HG02642 (cell line): ENCODE data around the gene SPATA25.

Experiments
- ATAC-seq: cut with Tn5 transposase; IDR thresholded peaks from one replicate; pipeline ENCODE4 v1.9.1; 2021; ENCODE audit warnings: mild to moderate bottlenecking; ENCODE audit not compliant: unreplicated experiment, poor library complexity

The SPATA25 gene

DNA sequence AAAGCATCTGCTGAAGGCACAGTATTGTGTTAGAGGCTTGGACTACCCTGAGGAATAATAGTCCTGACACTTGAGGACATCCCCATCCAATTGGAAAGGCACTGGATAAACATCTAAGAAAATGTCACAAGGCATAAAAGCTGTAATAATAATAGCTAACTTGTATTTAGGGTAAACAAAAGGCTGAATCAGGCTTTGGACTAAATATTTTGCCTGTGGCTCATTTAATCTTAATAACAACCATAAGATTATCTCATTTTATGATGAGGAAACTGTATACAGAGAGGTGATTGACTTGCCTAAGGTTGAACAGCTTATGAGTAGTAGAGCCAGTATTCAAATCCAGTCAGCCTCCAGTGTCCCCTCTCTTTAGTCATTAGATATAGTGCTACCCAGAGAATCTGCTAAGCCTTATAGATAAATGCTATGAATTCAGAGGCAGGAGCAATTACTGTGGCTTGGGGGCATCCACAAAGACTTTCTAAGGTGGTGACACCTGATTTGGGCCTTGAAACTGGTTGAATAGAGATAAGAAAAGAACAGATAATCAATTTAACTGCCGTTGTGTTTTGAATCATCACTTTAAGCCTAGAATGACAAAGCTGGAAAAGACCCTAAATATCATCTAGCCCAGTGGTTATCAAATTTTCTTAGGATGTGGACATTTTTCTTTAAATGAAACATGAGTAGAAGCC is 13.9 kb downstream of the SPATA25 start:
- ATAC-seq: no peak

DNA sequence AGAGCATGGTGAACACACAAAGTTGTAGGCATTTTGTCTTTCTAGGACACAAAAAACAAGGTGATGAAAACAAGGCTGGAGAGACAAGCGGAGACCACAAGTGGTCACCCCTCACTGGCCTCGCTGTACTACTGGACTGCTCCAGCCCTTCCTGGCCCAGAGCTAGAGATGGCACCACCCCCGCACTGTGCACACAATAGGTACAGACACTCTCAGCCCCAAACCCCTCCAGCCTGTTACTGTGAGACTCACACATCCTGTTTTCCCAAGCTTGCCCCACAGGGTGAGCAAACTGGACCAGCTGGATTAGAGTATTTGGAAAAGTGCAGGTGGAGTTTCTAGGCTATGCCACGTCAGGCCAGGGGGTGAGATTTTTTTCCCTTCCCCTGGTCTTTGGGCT is 14.8 kb downstream of the SPATA25 start:
- ATAC-seq: no peak

- no peak for ATAC-seq
Measured at GRCh38 chr20:45867819-45868176, 19.6 kb downstream of the SPATA25 start.

DNA sequence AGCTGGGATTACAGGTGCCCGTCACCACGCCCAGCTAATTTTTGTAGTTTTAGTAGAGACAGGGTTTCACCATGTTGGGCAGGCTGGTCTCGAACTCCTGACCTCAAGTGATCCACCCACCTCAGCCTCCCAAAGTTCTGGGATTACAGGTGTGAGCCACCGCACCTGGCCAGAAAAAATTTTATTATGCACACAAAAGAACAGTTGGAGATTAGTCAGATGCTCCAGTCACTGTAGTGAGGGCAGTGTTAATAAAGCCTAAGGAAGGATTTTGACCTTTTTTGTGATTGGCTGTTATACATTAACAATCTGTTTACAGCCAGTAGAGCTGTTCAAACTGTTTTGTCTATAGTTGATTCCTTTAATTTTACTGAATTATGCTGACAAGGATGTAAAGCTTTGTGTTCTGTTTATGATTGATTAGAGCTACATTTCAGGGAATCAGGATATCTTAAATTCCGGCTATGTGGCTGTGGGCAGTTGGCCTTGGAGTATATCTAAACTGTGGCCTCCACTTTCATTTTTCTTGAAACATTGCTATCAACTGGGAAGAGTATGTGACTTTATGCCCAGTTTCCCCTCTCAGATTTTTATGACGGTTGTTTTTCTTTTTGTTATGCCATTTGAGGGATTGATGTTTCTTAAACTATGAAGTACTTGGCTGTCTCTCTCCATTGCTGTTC is 20.1 kb downstream of the SPATA25 start:
- ATAC-seq: no peak

DNA sequence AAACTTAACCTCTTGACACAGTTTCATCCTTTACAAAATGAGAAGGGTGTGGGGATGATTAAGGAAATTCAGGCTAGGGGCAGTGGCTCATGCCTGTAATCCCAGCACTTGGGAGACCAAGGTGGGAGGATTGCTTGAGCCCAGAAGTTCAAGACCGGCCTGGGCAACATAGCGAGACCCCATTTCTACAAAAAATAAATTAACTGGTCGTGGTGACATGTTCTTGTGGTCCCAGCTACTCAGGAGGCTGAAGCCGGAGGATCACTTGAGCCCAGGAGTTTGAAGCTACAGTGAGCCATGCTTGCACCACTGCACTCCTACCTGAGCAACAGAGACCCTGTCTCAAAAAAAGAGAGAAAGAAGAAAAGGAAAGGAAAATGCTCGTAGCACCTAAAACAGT is 21.0 kb downstream of the SPATA25 start:
- no peak for ATAC-seq

DNA sequence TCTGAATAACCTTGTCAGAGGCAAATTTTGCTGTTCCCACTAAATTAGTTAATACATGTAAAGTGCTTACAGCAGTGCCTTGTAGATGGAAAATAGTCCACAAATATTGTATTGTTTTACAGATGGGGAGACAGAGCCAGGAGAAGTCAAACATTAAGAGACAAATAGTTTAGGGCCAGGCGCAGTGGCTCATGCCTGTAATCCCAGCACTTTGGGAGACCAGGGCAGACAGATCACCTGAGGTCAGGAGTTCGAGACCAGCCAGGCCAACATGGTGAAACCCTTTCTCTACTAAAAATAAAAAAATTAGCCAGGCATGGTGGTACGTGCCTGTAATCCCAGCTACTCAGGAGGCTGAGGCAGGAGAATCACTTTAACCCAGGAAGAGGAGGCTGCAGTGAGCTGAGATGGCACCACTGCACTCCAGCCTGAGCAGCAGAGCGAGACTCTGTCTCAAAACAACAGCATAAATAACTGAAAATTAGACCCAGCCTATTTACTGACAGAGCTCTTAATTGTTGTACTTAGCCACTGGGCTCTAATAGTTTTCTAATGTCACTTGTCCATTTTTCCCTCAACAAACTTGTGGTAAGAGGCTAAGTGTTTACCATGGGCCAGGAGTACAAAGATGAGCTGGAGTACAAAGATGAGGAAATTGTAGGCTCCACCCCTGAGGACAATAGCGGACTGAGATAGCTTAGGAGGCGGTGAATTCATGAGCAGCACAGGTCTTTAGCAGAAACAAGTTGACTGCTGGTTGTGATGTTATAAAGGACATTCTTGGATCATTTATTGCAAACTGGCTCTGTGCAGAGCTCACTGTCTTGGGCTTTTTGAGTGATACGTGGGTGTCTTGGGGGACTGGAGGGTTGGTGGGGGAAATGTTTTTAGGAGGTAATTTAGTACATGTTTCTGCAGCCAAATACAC is 23.6 kb downstream of the SPATA25 start:
- no peak for ATAC-seq

DNA sequence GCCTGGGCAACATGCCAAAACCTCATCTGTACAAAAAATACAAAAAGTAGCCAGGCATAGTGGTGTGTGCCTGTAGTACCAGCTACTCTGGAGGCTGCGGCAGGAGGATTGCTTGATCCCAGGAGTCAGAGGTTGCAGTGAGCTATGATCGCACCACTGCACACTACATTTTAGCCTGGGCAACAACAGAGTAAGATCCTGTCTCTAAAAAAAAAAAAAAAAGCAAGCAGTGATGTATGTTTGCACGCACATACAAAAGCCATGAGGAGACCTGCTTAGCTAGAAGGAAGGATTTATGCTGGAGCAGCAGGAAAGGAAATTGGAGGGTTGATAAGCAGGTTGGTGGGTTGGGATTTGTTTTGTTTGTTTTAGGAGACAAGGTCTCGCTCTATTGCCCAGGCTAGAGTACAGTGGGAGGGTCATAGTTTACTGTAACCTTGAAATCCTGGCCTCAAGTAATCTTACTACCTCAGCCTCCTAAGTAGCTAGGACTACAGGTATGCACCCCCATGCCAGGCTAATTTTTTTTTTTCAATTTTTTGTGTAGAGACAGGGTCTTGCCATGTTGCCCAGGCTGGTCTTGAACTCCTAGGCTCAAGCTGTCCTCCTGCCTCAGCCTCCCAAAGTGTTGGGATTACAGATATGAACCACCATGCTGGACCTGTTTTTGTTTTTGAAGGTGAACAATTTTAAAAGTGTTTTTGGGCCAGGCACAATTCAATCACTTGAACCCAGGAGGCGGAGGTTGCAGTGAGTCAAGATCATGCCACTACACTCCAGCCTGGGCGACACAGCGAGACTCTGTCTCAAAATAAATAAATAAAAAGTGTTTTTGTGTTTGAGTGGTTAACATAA is 26.0 kb downstream of the SPATA25 start:
- no peak for ATAC-seq

- ATAC-seq: no peak
Measured at GRCh38 chr20:45860560-45861220, 26.7 kb downstream of the SPATA25 start.

- ATAC-seq: no peak
Measured at GRCh38 chr20:45859916-45860315, 27.5 kb downstream of the SPATA25 start.

DNA sequence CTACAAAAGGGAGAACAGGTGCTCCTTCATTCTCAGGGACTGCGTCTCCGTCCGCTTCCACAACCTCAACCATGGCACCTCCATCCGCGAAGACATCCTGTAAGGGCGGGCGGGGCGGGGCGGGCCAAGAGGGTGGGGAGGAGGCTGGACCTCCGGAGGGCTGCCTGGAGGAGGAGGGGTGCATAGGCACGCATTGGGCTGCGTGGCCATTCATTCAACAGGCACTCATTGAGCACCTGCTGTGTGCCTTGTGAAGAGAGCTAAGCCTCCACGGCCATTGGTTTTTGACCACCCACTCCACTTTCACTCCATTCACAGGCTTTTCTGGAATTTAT is 29.6 kb downstream of the SPATA25 start:
- ATAC-seq: peak; percentile 12

DNA sequence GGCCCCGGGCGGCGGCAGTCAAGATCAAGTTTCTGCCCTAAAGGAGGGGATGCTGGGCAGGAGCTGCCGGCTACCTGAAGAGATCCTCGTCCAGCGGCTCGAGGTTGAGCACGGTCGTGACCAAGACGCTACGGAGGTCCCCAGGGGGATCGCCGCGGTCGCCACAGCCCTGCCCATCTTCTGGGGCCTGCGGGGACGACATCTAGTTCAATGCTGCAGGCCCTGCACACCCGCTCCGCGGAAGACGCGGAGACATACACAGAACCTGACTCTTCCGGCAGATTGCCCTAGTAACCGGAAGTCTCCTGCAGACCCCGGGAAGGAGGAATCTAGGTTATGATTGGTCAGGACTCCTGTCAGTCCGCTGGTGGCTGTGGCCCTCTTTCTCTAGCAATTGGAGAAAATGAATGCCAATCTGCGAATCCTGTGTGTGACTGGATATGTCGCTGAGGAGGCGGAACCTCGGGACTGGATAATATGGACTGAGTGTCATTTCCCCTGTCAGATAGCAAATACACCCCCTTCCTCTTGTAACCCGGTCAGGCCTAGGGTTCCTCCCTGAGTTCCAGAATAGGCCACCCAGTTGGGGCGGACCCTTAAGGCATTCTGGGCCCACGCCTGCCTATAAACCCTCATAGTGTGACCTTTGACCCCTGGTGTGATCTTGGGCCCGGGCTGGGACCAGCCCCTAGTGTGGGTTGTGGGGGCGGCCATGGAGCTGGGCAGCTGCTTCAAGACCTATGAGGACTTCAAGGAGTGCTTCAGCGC is 30.1 kb downstream of the SPATA25 start, which contains the start of the genes ACOT8 and ZSWIM3:
ACOT8 (minus strand) TSS at position 279 of the 768 bp plus-strand sequence; CDS start at position 202, 77 bp downstream.
ZSWIM3 (plus strand) TSS at position 501 of the 768 bp plus-strand sequence; CDS start at position 713, 212 bp downstream.
- peak; percentile 97 for ATAC-seq

DNA sequence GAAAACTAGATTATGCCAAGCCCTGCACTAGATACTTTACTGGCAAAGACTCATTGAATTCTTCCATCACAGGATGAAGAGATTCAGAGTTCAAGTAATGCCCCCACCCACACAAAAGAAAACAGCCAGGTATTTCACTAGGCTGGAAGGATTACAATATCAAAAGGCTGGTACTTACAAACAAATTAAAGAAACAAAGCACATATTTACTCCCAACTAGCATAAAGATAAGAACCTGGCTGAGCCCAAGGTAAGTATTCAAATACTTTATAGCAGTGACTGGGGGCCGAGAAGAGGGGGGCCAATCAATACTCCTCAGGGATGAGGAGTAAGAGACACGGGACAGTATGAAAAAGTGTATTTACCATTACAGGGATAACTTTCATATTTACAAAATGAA is 33.9 kb downstream of the SPATA25 start:
- ATAC-seq: no peak

GRCh38 chr20:45852326-45852725 is 35.1 kb downstream of the SPATA25 start:
- ATAC-seq: no peak

DNA sequence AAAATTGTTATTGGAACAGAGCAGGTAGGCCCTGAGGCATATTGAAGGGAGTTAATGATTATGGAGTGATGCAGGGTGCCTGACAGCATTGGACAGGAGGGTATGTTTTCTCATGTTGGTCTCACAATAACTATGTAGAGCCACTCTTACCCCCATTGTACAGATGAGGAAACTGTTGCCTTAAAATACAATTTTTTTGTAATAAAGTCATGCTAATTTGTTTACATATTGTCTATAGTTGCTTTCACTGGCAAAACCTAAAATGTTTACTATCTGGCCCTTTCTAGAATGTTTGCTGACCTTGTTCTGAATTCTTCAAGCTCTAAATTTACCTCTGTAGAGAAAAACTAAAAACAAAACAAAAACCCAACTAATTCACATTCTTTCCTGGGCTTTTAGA is 35.9 kb downstream of the SPATA25 start:
- ATAC-seq: no peak

- ATAC-seq: no peak
Measured at GRCh38 chr20:45850926-45851325, 36.5 kb downstream of the SPATA25 start.

DNA sequence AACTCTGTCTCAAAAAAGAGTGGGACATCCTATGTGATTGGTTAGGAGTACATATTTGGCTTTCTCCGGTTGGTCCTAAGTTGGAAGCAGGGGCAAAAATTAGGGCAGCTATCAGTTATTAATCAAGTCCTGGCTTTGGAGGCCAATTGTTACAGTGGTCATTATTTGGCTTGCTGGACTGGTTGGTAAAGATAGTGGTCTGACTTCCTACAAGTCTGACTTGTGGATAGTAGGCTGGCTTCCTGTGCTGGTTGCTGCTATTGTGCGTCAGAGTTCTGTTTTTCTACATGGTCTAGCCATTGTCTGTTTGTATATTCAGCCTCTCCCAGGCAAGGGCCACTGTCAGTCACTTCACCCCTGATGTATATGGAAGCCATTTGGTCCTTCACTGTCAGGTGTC is 37.2 kb downstream of the SPATA25 start:
- ATAC-seq: no peak

DNA sequence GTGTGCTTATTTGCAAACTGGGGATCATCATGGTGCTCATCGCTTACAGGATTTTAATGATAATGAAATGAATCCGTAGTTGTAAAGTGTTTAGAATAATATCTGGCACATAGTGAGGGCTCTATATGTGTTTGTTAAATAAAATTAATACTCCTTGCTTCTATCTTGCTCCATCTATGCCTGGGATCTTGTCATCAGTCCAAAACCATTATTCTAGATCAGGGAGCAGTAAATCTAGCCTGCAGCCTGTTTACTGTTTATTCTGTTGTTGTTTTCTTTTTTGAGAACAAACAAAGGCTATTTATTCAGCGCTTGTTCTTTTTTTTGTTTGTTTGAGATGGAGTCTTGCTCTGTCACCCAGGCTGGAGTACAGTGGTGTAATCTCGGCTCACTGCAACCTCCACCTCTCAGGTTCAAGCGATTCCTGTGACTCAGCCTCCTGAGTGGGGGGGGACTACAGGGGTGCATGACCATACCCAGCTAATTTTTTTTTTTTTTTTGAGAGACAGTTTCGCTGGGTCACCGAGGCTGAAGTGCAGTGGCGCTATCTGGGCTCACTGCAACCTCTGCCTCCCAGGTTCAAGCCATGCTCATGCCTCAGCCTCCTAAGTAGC is 38.3 kb downstream of the SPATA25 start:
- no peak for ATAC-seq

DNA sequence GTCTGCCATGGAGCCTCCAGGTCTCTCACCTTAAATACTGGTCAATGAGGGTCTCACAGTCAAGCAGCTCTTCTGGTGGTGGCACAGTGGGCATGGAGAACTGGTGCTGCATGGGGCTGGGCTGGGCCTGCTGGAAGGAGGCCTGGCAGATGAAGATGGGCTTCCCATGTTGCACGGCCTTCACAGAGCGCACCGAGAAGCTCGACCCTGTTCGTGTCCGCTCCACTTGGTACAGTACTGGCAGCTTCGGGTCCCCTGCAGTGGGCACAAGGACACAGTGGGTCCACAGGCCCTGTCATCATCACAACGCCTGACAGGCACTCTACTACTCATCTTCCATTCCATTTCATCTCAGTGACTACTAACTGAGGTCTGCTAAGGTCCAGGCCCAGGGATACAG is 39.0 kb downstream of the SPATA25 start:
- ATAC-seq: no peak
